Right lobe of liver (tissue), 6 donors: ENCODE results near the gene FMN1. TPM values are rescaled to one million over a fixed set of nuclear protein-coding genes. Genes with fewer than 3 reads are reported as not detected.

ENCODE experiments used
- ATAC-seq, 4 donors: fragments of 200-7000 bp; cut with Tn5 transposase; one replicate each; pipeline ENCODE4 v1.9.1; 2020; ENCODE audit warnings: mild to moderate bottlenecking in 4 of 4, moderate library complexity in 4 of 4
- DNase-seq, 3 donors: peaks; one replicate each; pipeline ENCODE4 v3.0.0-alpha.2; 2020
- H3K27ac ChIP-seq, 3 donors: fragments of 200-600 bp; one replicate each; pipeline ENCODE4 v1.8.0; 2022
- H3K27me3 ChIP-seq, 2 donors: fragments of 200-600 bp; one replicate each; pipeline ENCODE4 v1.8.0; 2022
- H3K36me3 ChIP-seq, 4 donors: fragments of 200-600 bp; sonication (generic) in 1 of 4; one replicate each; pipeline versions ENCODE4 v1.5.1 to v1.8.0; 2017 to 2022; ENCODE audit warnings: control low read depth in 1 of 4
- H3K4me1 ChIP-seq, 4 donors: fragments of 200-600 bp; sonication (generic) in 1 of 4; one replicate each; pipeline versions ENCODE4 v1.5.1 to v1.8.0; 2017 to 2022; ENCODE audit warnings: control low read depth in 1 of 4
- H3K4me3 ChIP-seq, 3 donors: fragments of 200-600 bp; one replicate each; pipeline ENCODE4 v1.8.0; 2022
- H3K9me3 ChIP-seq, 4 donors: fragments of 200-600 bp; sonication (generic) in 1 of 4; one replicate each; pipeline versions ENCODE4 v1.5.1 to v1.8.0; 2017 to 2022; ENCODE audit warnings: control low read depth in 1 of 4
- CTCF ChIP-seq, 4 donors: fragments of 200-600 bp in 3 of 4; fragments of 450-650 bp in 1 of 4; IDR thresholded peaks; one replicate each; pipeline versions ENCODE4 v1.5.1 to v1.8.0; 2016 to 2022; ENCODE audit warnings: antibody characterized with exemption in 4 of 4, mild to moderate bottlenecking in 2 of 4
- POLR2A ChIP-seq: fragments of 450-650 bp; IDR thresholded peaks from one replicate; pipeline ENCODE4 v1.6.1; 2017; ENCODE audit warnings: antibody characterized with exemption, mild to moderate bottlenecking
- WGBS: methylation state at CpG from one replicate; pipeline ENCODE4 v1.1.6; 2018; ENCODE audit warnings: low coverage, low lambda C conversion rate; ENCODE audit not compliant: insufficient coverage; ENCODE audit errors: missing lambda C conversion rate; 5-methylcytosine and 5-hydroxymethylcytosine counted together
- intact Hi-C, 2 donors: fragments of 100-400 bp; cut with DNase I; formaldehyde crosslinking; loops; one replicate each; pipeline versions ENCODE4 v1.11.2 to v1.14.1; 2022
- total RNA-seq, 6 experiments: library from RNA; depleted of rRNA in 2 of 6; stranded (reverse); fragments of >200 nt in 2 of 6; fragmentation: NEBNext Ultra II Directional in 3 of 6; extraction: Animal tissue kit (Norgen Biotek cat#: 25700) in 3 of 6; gene quantifications; one replicate each; pipeline versions ENCODE4 v1.1.0 to v1.2.4, GENCODE V29; 2016 to 2023
- donor health status: DM: no; HTN: yes; CAD: no.
- donor health status: DM: no; HTN: no; CAD: no.
- donor health status: DM: no; HTN: no; CAD: no.
- donor health status: DM: no; HTN: yes; CAD: no.
- donor health status: DM: no; HTN: yes; CAD: no.

The FMN1 gene
- total RNA-seq, 6 experiments from 2014 or later = 1.1 to 6.8 (median 3.1) TPM

DNA sequence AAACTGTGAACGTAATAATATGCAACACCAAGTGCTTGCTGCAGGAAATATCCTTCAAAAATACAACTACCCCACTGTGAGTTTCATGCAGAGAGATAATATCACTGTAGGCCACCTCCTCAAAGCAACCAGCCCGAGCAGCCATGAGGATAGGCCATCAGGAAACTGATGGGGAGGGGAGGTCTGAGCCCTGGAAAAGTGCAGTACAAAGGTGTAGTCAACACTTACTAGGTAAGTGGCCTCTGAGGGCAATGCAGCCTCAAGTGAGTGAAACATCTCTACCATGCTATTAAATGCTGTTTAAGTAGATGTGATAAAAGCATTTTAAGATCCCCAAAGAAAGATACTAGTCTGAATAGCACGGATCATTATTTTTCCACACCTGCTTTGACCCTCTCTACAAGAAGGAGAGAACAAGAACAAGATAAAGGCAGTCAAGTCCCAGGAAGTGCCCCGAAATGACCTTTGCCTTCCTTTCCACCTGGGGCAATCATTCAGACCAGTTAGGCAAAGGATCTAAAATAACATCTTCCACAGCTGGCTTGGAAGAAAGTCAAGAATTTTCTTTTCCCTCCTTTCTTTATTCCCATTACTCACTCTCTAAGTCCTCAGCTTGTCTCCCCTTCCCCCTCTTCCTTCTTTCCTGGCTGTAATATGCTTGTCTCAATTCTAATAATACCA is 62.8 kb downstream of the FMN1 start:
- no peak for DNase-seq
- WGBS = 46% methylated on average over 4 of the region's 4 CpGs

DNA sequence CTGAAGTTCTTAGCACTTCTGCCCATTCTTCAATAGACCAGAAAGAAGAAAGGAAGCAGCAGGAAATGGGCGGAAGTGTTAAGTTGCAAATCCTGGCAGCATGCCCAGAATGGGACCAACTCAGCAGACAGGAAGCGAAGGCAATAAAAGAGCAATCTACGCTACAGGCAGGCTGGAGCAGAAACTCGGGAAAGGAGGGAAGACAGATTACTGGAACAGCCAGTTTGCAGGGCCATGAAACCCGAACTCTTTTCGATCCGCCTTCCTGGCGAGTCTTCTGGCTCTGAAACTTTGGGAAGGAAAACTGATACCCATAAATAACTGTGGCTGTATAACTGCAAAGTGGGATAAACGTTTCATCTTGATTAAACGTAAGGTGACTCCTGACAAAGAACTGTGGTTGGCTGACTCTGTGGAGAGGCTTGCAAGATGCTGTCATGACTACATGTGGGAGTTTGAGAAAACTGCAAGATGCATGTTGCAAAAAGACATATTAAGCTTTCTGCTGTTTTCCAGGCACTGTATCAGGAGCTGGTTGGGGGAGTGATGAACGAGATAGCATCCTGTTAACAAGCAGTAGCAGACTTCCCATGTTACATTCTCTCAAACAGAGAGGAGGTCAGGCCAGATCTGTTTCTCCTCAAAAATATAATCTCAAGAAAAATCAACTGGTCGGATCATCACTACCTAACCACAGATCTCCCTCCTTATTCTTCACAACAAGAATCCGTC is 67.8 kb downstream of the FMN1 start:
- Histone ChIP-seq H3K4me1 (no peaks in the 10 kb centered on the region), H3K27ac (no peak overlapping the region), H3K9me3 (no peaks in the 10 kb centered on the region), H3K27me3 (no peaks in the 10 kb centered on the region), H3K4me3 (no peak overlapping the region), H3K36me3 (no peaks in the 10 kb centered on the region)
- 19% methylated on average over 13 of the region's 13 CpGs for WGBS
- intact Hi-C loops = no loop called here
- no peak for TF ChIP-seq POLR2A
- TF ChIP-seq CTCF (IDR thresholded peaks at IDR 0.05) = no peak
- ATAC-seq (peak; percentile 22 to 56 (median 38)), DNase-seq (peak in 2 of 3 donors; percentile 37 to 49)

More for the DNA sequence above, 62.8 kb downstream of the FMN1 start:
- H3K9me3 ChIP-seq = no peaks in the 10 kb centered on the region
- intact Hi-C loops = no loop called here
- TF ChIP-seq POLR2A (no peak), CTCF (IDR thresholded peaks at IDR 0.05) (no peak)
- no peaks in the 10 kb centered on the region for H3K36me3 ChIP-seq
- no peaks in the 10 kb centered on the region for H3K27me3 ChIP-seq
- no peaks in the 10 kb centered on the region for H3K4me1 ChIP-seq
- ATAC-seq = no peak
- no peak overlapping the region for H3K4me3 ChIP-seq
- no peak overlapping the region for H3K27ac ChIP-seq

- 51% methylated on average over 6 of the region's 7 CpGs for WGBS
- ATAC-seq (peak in 1 of 4 donors; percentile 34), DNase-seq (no peak)
- no peak overlapping the region for H3K4me3 ChIP-seq
- intact Hi-C loops = no loop called here
- no peaks in the 10 kb centered on the region for H3K27me3 ChIP-seq
- no peaks in the 10 kb centered on the region for H3K4me1 ChIP-seq
- no peak overlapping the region for H3K27ac ChIP-seq
- no peak for TF ChIP-seq POLR2A
- no peak for TF ChIP-seq CTCF (IDR thresholded peaks at IDR 0.05)
- H3K36me3 ChIP-seq = no peaks in the 10 kb centered on the region
- H3K9me3 ChIP-seq = no peaks in the 10 kb centered on the region
These were observed 68.5 kb downstream of the FMN1 start for GRCh38 chr15:33125894-33126537.

DNA sequence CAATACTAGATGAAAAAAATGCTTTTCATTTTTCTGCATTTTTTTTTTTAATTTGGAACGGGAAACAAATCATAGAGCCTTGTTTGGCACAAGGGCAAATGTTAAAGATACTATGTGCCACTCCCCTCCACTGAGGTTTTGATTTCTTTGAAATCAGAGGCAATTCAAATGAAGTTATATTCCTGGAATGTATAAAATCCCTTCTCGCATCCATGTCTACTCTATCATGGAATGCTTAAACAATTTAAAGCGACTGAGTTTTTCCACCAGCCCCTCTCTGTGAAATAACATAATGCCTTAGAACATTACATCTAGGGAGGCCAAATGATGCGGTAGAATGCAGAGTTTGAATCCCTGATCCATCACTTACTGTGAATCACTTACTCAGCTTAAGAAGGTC is 69.7 kb downstream of the FMN1 start:
- H3K27ac ChIP-seq = no peak overlapping the region
- WGBS = 45% methylated on average over 4 of the region's 4 CpGs
- no peaks in the 10 kb centered on the region for H3K9me3 ChIP-seq
- H3K36me3 ChIP-seq = no peaks in the 10 kb centered on the region
- TF ChIP-seq CTCF (IDR thresholded peaks at IDR 0.05) (no peak), POLR2A (no peak)
- intact Hi-C loops = no loop called here
- no peak overlapping the region for H3K4me3 ChIP-seq
- H3K27me3 ChIP-seq = no peaks in the 10 kb centered on the region
- no peaks in the 10 kb centered on the region for H3K4me1 ChIP-seq
- DNase-seq (no peak), ATAC-seq (no peak)
